Left forelimb (tissue), 1 donor: Measurements from ENCODE around the gene ARMC2.
"Not testable (repeated sequence)": the region's sequence is repeated elsewhere in the genome, so short reads cannot be mapped to it uniquely, and the experiment has no call there.

Experiments used
- DNase-seq: peaks from one replicate; pipeline ENCODE4 v3.0.0-alpha.2; 2018; ENCODE audit warnings: low spot score

ARMC2 gene, protein sequence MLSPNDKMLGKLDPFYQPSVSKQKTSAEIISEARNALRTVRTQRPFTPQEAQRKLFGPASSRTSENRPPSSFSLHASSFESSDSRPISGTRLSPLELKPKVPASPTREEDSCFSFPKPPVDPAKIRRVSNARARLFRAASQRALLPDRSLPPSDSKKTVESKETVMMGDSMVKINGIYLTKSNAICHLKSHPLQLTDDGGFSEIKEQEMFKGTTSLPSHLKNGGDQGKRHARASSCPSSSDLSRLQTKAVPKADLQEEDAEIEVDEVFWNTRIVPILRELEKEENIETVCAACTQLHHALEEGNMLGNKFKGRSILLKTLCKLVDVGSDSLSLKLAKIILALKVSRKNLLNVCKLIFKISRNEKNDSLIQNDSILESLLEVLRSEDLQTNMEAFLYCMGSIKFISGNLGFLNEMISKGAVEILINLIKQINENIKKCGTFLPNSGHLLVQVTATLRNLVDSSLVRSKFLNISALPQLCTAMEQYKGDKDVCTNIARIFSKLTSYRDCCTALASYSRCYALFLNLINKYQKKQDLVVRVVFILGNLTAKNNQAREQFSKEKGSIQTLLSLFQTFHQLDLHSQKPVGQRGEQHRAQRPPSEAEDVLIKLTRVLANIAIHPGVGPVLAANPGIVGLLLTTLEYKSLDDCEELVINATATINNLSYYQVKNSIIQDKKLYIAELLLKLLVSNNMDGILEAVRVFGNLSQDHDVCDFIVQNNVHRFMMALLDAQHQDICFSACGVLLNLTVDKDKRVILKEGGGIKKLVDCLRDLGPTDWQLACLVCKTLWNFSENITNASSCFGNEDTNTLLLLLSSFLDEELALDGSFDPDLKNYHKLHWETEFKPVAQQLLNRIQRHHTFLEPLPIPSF

GRCh38 chr6:108848116-108848868, at the start of gene ARMC2:
ARMC2 (plus strand) TSS chr6:108848422; CDS start chr6:108854268, 5,846 bp downstream.
- DNase-seq: peak; percentile 96

DNA sequence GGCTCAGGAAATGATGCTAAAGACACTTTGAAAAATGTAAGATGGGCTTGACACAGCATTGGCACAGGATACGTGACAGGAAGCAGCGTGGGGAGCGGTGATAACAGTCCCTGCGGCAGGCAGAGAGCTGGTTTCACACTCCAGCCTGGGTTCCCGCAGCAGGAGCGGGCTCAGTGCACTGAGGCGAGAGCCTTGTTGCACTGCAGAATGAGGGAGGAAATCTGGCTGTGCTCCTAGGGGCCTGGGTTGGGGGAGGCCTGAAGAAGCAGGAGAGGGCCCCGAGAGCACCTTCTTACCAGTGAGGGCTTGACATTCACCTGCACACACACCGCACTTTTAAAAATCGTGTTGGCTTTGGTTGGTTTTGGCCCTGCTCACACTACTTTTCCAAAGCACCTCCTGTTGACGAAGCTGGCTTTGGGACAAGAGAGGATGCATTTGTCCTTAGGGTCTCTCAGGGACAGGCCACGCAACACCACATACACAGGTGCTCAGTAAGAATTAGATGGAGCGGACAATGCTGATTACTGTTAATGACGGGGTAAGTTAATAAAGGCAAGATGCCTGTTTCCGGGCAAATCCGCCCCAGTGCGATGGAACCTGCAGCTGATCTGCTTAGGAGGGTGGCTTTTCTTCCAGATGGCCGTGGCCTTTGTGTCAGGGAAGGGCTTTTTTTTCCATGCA, 49.4 kb upstream of the ARMC2 start:
- no peak for DNase-seq

DNA sequence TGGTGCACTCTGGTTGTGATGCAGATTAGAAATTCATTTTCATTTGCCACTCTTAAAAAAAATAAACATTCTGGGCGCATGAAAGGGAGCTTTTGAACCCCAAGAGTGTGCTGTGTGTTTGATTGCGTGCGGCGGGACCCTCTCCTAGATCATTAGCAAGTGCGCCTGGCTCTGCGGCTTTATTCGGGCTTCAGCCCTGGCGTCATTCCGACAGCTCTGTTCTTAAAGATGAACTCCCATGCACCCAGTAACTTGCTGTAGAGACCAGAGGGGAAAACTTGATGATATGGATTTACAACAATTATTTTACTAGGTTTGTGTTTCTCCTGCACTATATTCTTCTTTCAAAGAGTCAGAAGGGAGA, 48.9 kb upstream of the ARMC2 start:
- DNase-seq: no peak

DNA sequence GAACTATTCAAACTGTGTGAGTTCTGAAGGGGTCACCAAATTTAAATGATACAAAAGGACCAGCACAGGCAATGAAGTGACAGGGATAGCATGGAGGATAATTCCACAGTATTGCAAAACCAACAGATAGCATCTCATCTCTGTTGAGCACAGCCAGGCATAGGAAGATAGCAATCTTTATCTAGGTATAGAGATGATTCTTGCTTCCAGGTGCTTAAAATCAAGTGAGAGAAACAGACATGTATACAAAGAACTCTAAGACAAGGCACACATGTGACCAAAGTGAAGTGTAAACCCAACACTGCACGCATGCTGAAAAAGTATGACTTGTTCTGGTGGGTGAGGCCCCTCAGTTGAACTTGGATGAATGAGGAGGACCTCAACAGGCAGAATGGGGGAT, 48.4 kb upstream of the ARMC2 start:
- DNase-seq: no peak

GRCh38 chr6:108800427-108800864, 47.8 kb upstream of the ARMC2 start:
- DNase-seq: no peak

GRCh38 chr6:108801366-108801765, 46.9 kb upstream of the ARMC2 start:
- no peak for DNase-seq

DNA sequence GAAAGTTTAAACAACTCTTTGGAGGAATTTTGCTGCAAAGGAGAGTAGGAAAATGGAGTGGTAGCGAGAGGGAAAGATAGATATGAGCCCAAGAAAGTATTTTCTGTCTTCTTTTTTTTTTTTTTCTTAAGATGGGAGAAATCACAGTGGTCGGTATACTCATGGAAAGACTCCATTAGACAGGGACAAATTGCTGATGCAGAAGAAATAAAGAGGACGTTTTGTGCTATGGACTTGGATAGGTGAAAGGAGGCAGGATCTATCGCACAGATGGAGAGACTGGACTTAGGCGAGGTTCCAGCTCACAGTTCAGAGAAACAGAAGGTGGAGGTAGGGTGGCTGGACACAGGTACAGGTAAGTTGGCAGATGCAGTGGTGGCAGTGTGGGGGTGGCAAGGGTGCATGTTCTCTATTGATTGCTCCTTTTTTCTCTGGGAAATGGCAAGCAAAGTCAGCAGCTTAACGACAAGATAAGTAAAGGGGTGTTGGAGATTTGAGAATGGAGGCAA, 44.2 kb upstream of the ARMC2 start:
- DNase-seq: no peak

GRCh38 chr6:108804956-108805355, 43.3 kb upstream of the ARMC2 start:
- DNase-seq: no peak

DNA sequence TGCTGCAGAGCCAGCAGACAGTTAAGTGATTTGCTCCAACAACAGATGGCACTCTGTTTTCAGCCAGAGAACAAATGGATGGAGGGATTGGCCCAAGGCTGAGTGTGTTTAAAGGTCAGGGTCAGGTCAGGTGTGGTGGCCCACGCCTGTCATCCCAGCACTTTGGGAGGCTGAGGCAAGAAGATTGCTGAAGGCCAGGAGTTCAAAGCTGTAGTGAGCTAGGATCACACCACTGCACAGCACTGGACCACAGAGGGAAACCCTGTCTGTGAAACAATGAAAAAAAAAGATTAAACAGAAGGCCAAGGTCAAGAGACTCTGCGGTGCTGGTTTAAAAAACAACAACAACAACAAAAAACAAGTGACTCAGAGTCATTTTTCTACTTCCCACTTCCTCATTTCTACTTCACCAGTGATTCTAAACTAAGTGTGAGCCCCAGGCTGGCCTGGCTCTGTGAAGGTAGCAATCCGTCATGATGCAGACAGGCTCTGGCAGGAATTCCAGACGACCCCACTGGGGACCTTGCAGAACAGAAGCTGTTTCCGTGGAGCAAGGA, 42.5 kb upstream of the ARMC2 start:
- no peak for DNase-seq

DNA sequence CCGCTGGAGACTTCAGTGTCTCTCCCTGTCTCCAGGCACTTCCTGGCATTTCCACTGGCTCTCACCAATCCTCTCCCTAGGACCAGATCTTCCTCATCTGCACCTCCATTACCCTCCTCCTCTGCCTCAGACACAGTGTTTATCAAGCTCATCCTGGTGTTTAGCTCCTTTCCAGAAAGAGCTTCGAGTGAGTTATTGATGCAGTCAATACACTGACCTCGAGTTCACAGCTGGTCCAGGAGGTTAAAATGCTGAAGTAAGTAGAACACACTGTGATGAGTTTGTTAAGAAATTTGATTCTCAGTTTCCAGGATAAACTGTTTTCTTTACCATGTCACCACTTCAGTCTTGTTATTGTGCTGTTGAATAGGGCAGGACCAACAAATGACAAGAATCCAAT, 42.1 kb upstream of the ARMC2 start:
- no peak for DNase-seq

- DNase-seq: no peak
Measured at GRCh38 chr6:108806665-108807064, 41.6 kb upstream of the ARMC2 start.

GRCh38 chr6:108807928-108808327, 40.3 kb upstream of the ARMC2 start:
- no peak for DNase-seq

GRCh38 chr6:108809211-108809610, 39.0 kb upstream of the ARMC2 start:
- no peak for DNase-seq

GRCh38 chr6:108810057-108810643, 38.1 kb upstream of the ARMC2 start:
- DNase-seq: no peak

DNA sequence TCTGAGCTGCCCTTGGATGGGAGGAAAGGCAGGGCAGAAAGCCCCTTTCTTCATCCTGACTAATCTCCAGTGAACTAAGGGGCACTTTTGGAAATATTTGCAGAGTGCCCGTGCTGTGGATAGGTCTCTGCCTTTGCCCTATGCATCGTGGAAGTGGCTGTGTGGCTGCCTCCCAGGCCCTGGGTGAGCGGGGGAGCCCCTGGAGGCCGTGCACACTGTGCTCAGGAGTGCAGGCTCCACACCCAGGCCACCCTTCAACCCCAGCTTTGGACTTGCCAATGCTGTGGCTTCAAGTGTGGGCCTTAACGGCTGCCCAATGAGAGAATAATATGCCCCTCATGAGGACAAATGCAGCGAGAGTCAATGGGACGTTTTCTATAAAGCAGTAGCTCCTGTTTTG, 36.7 kb upstream of the ARMC2 start:
- no peak for DNase-seq

- not testable (repeated sequence) for DNase-seq
Measured at GRCh38 chr6:108813218-108813617, 35.0 kb upstream of the ARMC2 start.

DNA sequence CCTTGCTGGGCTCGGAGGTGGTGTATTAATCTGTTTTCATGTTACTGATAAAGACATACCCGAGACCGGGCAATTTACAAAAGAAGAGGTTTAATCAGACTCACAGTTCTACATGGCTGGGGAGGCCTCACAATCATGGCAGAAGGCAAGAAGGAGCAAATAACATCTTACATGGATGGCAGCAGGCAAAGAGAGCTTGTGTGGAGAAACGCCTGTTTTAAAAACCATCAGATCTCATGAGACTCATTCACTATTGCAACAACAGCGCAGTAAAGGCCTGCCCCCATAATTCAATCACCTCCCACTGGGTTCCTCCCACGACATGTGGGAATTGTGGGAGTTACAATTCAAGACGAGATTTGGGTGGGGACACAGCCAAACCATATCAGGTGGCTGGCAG, 30.9 kb upstream of the ARMC2 start:
- DNase-seq: not testable (repeated sequence)

GRCh38 chr6:108820006-108820405, 28.2 kb upstream of the ARMC2 start:
- DNase-seq: no peak

GRCh38 chr6:108822401-108822800, 25.8 kb upstream of the ARMC2 start:
- no peak for DNase-seq

- no peak for DNase-seq
Measured at GRCh38 chr6:108825326-108825725, 22.9 kb upstream of the ARMC2 start.

GRCh38 chr6:108831104-108831503, 17.1 kb upstream of the ARMC2 start:
- DNase-seq: no peak
